Breast epithelium (tissue), 3 donors: ENCODE data around the gene SHMT2.

Experiments
- CTCF ChIP-seq, 3 donors: fragments of 450-650 bp; IDR thresholded peaks; one replicate each; pipeline ENCODE4 v1.5.1; 2016 to 2017; ENCODE audit warnings: antibody characterized with exemption in 3 of 3, mild to moderate bottlenecking in 3 of 3, moderate library complexity in 3 of 3
- POLR2AphosphoS5 ChIP-seq, 3 donors: sonication (generic); formaldehyde crosslinking; IDR thresholded peaks; one replicate each; pipeline ENCODE4 v1.6.1; 2017; ENCODE audit warnings: antibody characterized with exemption in 3 of 3

GRCh38 chr12:57262126-57262822 lies 32.8 kb downstream of the SHMT2 start:
- TF ChIP-seq POLR2AphosphoS5 (IDR thresholded peaks at IDR 0.05) = no peak
- no peak for TF ChIP-seq CTCF (IDR thresholded peaks at IDR 0.05)
